ENCODE data around the gene TNFAIP8. TPM values are rescaled to one million over a fixed set of nuclear protein-coding genes. Genes with fewer than 3 reads are reported as not detected.

TNFAIP8 gene
- total and polyA plus RNA-seq, 2 experiments from 2014 or later = 18.3 to 37.6 TPM

DNA sequence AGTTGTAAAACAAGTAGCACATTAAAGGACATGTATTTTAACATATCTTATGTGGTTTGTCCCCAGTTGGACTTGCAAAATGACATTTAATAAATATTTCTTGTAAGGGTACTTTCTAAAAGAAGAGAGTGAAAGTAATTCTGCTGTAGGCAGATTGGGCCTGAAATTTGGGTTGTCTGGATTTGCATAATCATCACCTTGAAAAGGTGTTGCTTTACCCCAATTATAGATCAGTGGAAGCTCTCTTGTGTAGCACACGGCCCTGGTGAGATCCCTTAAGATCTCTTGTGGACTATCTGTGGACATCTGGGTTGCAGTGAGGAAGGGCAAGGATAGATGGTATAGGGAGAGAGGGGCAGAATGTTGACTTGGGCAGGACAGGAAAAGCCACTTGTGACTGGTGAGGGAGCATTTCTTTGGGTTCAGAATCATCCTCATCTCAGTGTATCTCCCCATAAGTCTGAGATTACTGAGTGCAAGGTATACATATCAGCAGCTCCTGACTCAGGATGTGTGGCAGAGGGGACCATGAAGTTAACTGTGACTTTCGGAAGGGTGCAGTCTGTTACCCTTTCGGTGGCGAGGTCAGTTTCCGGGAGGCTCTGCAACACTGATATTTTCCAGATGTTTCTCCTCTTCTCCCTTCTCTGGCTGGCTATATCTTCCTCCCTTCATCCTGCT, 2.0 kb upstream of the TNFAIP8 start:
- Histone ChIP-seq H2AFZ (no peak overlapping the region), H3K9me3 (ENCODE audit: low read depth) (no peaks in the 10 kb centered on the region), H3K27ac (peak overlapping the region; percentile 42), H3K4me2 (peak overlapping the region; percentile 39), H3K4me1 (ENCODE audit: insufficient read depth) (peaks cover 24% of the 10 kb centered on the region), H3K27me3 (no peaks in the 10 kb centered on the region), H4K20me1 (ENCODE audit: insufficient read depth, poor library complexity, severe bottlenecking) (no peaks in the 10 kb centered on the region), H3K4me3 (no peak overlapping the region), H3K9me2 (replicated peaks; ENCODE audit: insufficient read depth) (no peaks in the 10 kb centered on the region), H3K36me3 (replicated peaks; ENCODE audit: insufficient read depth, low read depth) (no peaks in the 10 kb centered on the region), H3K79me2 (peaks cover 21% of the 10 kb centered on the region)
- DNase-seq (ENCODE audit: low spot score) = no peak
- 59% methylated on average over 5 of the region's 5 CpGs for WGBS (ENCODE audit: low lambda C conversion rate, missing lambda C conversion rate)
- TF ChIP-seq, protein P1, sequence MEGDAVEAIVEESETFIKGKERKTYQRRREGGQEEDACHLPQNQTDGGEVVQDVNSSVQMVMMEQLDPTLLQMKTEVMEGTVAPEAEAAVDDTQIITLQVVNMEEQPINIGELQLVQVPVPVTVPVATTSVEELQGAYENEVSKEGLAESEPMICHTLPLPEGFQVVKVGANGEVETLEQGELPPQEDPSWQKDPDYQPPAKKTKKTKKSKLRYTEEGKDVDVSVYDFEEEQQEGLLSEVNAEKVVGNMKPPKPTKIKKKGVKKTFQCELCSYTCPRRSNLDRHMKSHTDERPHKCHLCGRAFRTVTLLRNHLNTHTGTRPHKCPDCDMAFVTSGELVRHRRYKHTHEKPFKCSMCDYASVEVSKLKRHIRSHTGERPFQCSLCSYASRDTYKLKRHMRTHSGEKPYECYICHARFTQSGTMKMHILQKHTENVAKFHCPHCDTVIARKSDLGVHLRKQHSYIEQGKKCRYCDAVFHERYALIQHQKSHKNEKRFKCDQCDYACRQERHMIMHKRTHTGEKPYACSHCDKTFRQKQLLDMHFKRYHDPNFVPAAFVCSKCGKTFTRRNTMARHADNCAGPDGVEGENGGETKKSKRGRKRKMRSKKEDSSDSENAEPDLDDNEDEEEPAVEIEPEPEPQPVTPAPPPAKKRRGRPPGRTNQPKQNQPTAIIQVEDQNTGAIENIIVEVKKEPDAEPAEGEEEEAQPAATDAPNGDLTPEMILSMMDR (IDR thresholded peaks at IDR 0.05; ENCODE audit: poor library complexity) = no peak
- TF ChIP-seq EZH2phosphoT487 (IDR thresholded peaks at IDR 0.05; ENCODE audit: low read depth, severe bottlenecking, unreplicated experiment) (no peak), EZH2 (IDR thresholded peaks at IDR 0.05; ENCODE audit: borderline replicate concordance) (no peak)

DNA sequence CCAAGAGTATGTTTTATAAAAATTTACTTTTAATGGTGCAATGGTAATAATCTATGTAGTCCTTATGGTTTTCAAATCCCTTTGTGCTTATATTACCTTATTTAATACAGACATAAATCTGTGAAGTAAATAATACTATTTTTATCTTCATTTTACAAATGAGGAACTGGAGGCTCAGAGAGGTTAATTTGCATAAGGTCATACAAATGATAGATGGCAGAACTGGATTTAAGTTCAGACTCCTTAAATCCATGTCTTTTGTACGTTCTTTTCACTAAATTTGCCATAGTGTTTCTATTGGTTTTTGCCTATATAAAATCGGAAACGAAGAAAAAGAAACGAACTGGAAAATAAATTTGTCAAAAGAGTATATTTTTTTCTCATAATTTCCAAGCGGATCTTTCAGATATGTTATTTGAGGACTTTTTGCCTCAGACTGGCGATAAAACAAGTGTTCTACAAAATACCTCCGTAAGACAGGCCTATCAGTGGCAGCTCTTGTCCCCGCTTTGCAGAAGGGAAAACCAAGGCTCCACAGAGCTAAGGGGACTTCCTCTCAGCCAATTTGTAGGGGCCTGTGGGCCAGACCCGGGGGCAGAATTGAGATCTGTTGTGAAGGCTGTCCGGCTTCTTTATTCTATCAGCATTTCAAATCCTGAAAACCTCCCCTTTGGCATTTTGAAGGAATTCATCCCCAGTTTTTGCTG, 1.1 kb upstream of the TNFAIP8 start:
- peaks cover 30% of the 10 kb centered on the region for H3K79me2 ChIP-seq
- H3K9me3 ChIP-seq (ENCODE audit: low read depth) = no peaks in the 10 kb centered on the region
- H2AFZ ChIP-seq = no peak overlapping the region
- no peaks in the 10 kb centered on the region for H4K20me1 ChIP-seq (ENCODE audit: insufficient read depth, poor library complexity, severe bottlenecking)
- H3K27ac ChIP-seq = peak overlapping the region; percentile 83
- H3K4me1 ChIP-seq (ENCODE audit: insufficient read depth) = peaks cover 27% of the 10 kb centered on the region
- WGBS (ENCODE audit: low lambda C conversion rate, missing lambda C conversion rate) = 86% methylated on average over 10 of the region's 10 CpGs
- no peak overlapping the region for H3K4me3 ChIP-seq
- no peaks in the 10 kb centered on the region for H3K27me3 ChIP-seq
- DNase-seq (ENCODE audit: low spot score) = no peak
- H3K36me3 ChIP-seq (replicated peaks; ENCODE audit: insufficient read depth, low read depth) = no peaks in the 10 kb centered on the region
- TF ChIP-seq EZH2phosphoT487 (IDR thresholded peaks at IDR 0.05; ENCODE audit: low read depth, severe bottlenecking, unreplicated experiment) = no peak
- TF ChIP-seq, protein P1 (IDR thresholded peaks at IDR 0.05; ENCODE audit: poor library complexity) = no peak
- no peak for TF ChIP-seq EZH2 (IDR thresholded peaks at IDR 0.05; ENCODE audit: borderline replicate concordance)
- H3K4me2 ChIP-seq = peak overlapping the region; percentile 89
- H3K9me2 ChIP-seq (replicated peaks; ENCODE audit: insufficient read depth) = no peaks in the 10 kb centered on the region

DNA sequence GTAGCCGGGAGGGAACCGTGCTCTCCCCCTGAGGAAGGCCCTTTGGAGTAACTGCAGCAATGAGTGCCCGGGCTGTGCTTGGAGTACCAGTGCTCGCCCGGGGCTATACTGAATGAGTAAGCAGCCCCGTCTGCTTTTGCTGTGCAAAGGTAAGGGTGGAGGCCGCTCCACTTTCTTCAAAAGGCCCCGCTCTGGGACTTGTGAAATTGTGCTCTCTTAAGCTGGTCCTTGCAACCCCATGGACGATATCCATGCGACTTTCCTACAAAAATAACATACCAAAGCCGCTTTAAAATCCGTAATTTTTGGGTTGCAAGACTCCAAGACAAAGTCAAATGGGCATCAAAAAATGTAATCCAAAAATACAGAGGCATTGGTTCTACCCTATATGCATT, 578 bp upstream of the TNFAIP8 start:
- peak overlapping the region; percentile 89 for H3K4me3 ChIP-seq
- H3K79me2 ChIP-seq = peaks cover 35% of the 10 kb centered on the region

More for the DNA sequence above, 578 bp upstream of the TNFAIP8 start:
- Histone ChIP-seq H3K27me3 (no peaks in the 10 kb centered on the region), H3K27ac (peak overlapping the region; percentile 83), H3K4me1 (ENCODE audit: insufficient read depth) (peaks cover 31% of the 10 kb centered on the region), H3K9me3 (ENCODE audit: low read depth) (no peaks in the 10 kb centered on the region), H2AFZ (peak overlapping the region; percentile 74), H3K4me2 (peak overlapping the region; percentile 89), H3K36me3 (replicated peaks; ENCODE audit: insufficient read depth, low read depth) (no peaks in the 10 kb centered on the region), H3K9me2 (replicated peaks; ENCODE audit: insufficient read depth) (no peaks in the 10 kb centered on the region), H4K20me1 (ENCODE audit: insufficient read depth, poor library complexity, severe bottlenecking) (no peaks in the 10 kb centered on the region)
- peak; percentile 46 for DNase-seq (ENCODE audit: low spot score)
- WGBS (ENCODE audit: low lambda C conversion rate, missing lambda C conversion rate) = 44% methylated on average over 12 of the region's 12 CpGs
- no peak for TF ChIP-seq EZH2phosphoT487 (IDR thresholded peaks at IDR 0.05; ENCODE audit: low read depth, severe bottlenecking, unreplicated experiment)
- TF ChIP-seq EZH2 (IDR thresholded peaks at IDR 0.05; ENCODE audit: borderline replicate concordance) = no peak
- TF ChIP-seq, protein P1 (IDR thresholded peaks at IDR 0.05; ENCODE audit: poor library complexity) = no peak
